Glutamatergic neuron (in vitro differentiated cells): ENCODE results near the gene IQGAP3. TPM values are rescaled to one million over a fixed set of nuclear protein-coding genes. Genes with fewer than 3 reads are reported as not detected.
A peak's percentile ranks its signal among the peaks of the same experiment; 100 is the strongest.

Experiments
- DNase-seq: peaks from one replicate; pipeline ENCODE4 v3.0.0; 2022
- H3K27ac Mint-ChIP-seq: one replicate; pipeline ENCODE4 v1.8.0; 2020; ENCODE audit warnings: mild to moderate bottlenecking, mixed read lengths, inconsistent platforms; ENCODE audit not compliant: unreplicated experiment
- H3K27me3 Mint-ChIP-seq: one replicate; pipeline ENCODE4 v1.8.0; 2020; ENCODE audit warnings: mild to moderate bottlenecking, moderate library complexity, mixed read lengths, inconsistent platforms; ENCODE audit not compliant: unreplicated experiment
- H3K36me3 Mint-ChIP-seq: one replicate; pipeline ENCODE4 v1.8.0; 2020; ENCODE audit warnings: mild to moderate bottlenecking, mixed read lengths, inconsistent platforms; ENCODE audit not compliant: unreplicated experiment
- H3K4me1 Mint-ChIP-seq: one replicate; pipeline ENCODE4 v1.8.0; 2020; ENCODE audit warnings: mild to moderate bottlenecking, low read depth, mixed read lengths, inconsistent platforms; ENCODE audit not compliant: unreplicated experiment
- H3K4me3 Mint-ChIP-seq: one replicate; pipeline ENCODE4 v1.8.0; 2020; ENCODE audit warnings: mild to moderate bottlenecking, mixed read lengths, inconsistent platforms; ENCODE audit not compliant: unreplicated experiment
- H3K9me3 Mint-ChIP-seq: one replicate; pipeline ENCODE4 v1.8.0; 2020; ENCODE audit warnings: mild to moderate bottlenecking, moderate library complexity, mixed read lengths, inconsistent platforms; ENCODE audit not compliant: unreplicated experiment
- CTCF ChIP-seq: fragments of 200-600 bp; sonication (generic); IDR thresholded peaks from one replicate; pipeline ENCODE4 v1.5.0; 2021; ENCODE audit not compliant: partially characterized antibody, unreplicated experiment
- total RNA-seq: library from RNA; stranded (reverse); fragmentation: NEBNext Ultra II Directional; extraction: Animal tissue kit (Norgen Biotek cat#: 25700); gene quantifications from one replicate; pipeline ENCODE4 v1.2.1, GENCODE V29; 2021; ENCODE audit not compliant: unreplicated experiment

The IQGAP3 gene
- total RNA-seq, 1 donor from 2014 or later: 6.1 TPM

- peak overlapping the region; percentile 20 for H3K4me3 Mint-ChIP-seq
- peaks cover 4% of the 10 kb centered on the region for H3K27me3 Mint-ChIP-seq
- H3K27ac Mint-ChIP-seq: no peak overlapping the region
- peaks cover 9% of the 10 kb centered on the region for H3K4me1 Mint-ChIP-seq
- no peak for DNase-seq
- no peaks in the 10 kb centered on the region for H3K36me3 Mint-ChIP-seq
- peak; percentile 9 for TF ChIP-seq CTCF
- peaks cover 6% of the 10 kb centered on the region for H3K9me3 Mint-ChIP-seq
Observed at GRCh38 chr1:156602557-156602993, 30.2 kb upstream of the IQGAP3 start.

- Mint-ChIP-seq H3K27me3 (peaks cover 4% of the 10 kb centered on the region), H3K4me1 (peaks cover 9% of the 10 kb centered on the region), H3K36me3 (no peaks in the 10 kb centered on the region), H3K4me3 (peak overlapping the region; percentile 100), H3K27ac (peak overlapping the region; percentile 95), H3K9me3 (peaks cover 6% of the 10 kb centered on the region)
- no peak for TF ChIP-seq CTCF
- no peak for DNase-seq
Observed at GRCh38 chr1:156601892-156602291, 29.5 kb upstream of the IQGAP3 start.

GRCh38 chr1:156601122-156601830, 28.9 kb upstream of the IQGAP3 start, which contains the start of gene GPATCH4:
GPATCH4 (minus strand) TSS chr1:156601479.
- Mint-ChIP-seq H3K9me3 (peaks cover 6% of the 10 kb centered on the region), H3K27ac (peak within 1 kb of the TSS; percentile 95), H3K27me3 (peaks cover 5% of the 10 kb centered on the region), H3K4me3 (peak within 1 kb of the TSS; percentile 100), H3K36me3 (no peaks in the 10 kb centered on the region), H3K4me1 (peaks cover 9% of the 10 kb centered on the region)
- no peak for TF ChIP-seq CTCF
- DNase-seq: peak; percentile 75

- Mint-ChIP-seq H3K4me3 (peak overlapping the region; percentile 100), H3K4me1 (peaks cover 9% of the 10 kb centered on the region), H3K27me3 (peaks cover 5% of the 10 kb centered on the region), H3K36me3 (no peaks in the 10 kb centered on the region), H3K9me3 (peaks cover 6% of the 10 kb centered on the region), H3K27ac (peak overlapping the region; percentile 95)
- DNase-seq: no peak
- no peak for TF ChIP-seq CTCF
Observed at GRCh38 chr1:156600733-156601121, 28.4 kb upstream of the IQGAP3 start.

- Mint-ChIP-seq H3K4me3 (no peak overlapping the region), H3K27me3 (peaks cover 11% of the 10 kb centered on the region), H3K36me3 (no peaks in the 10 kb centered on the region), H3K9me3 (peaks cover 9% of the 10 kb centered on the region), H3K27ac (no peak overlapping the region), H3K4me1 (peaks cover 9% of the 10 kb centered on the region)
- TF ChIP-seq CTCF: no peak
- no peak for DNase-seq
Observed at GRCh38 chr1:156599811-156600210, 27.4 kb upstream of the IQGAP3 start.
